ENCODE results near the gene FGF1. TPM values are rescaled to one million over a fixed set of nuclear protein-coding genes. Genes with fewer than 3 reads are reported as not detected.

The FGF1 gene
- total and polyA plus RNA-seq, 2 of the 4 experiments (the other 2 are of a cell fraction): 7.6 to 7.7 TPM

GRCh38 chr5:142592365-142592764, 93.5 kb downstream of the FGF1 start:
- Histone ChIP-seq H3K79me1 (ENCODE audit: low read depth in 1 of 2, low read length in 2 of 2) (no peaks in the 10 kb centered on the region), H4K5ac (ENCODE audit: low read depth, low read length) (no peak overlapping the region), H3K4me2 (ENCODE audit: low read depth, low read length) (no peak overlapping the region), H3K14ac (replicated peaks; ENCODE audit: low read depth, low read length) (no peak overlapping the region), H2BK15ac (ENCODE audit: low read depth, low read length) (no peak overlapping the region), H4K20me1 (ENCODE audit: insufficient read depth, low read length) (no peaks in the 10 kb centered on the region), H3K23ac (ENCODE audit: low read depth, low read length) (no peak overlapping the region), H3K27me3 (ENCODE audit: control insufficient read depth, insufficient read depth, low read length) (no peaks in the 10 kb centered on the region), H3K4ac (ENCODE audit: low read depth, low read length) (no peak overlapping the region), H4K8ac (ENCODE audit: low read depth in 2 of 2, low read length in 2 of 2) (no peak overlapping the region), H3K18ac (ENCODE audit: low read depth, low read length) (no peak overlapping the region), H3K9me1 (ENCODE audit: insufficient read depth, low read length) (no peaks in the 10 kb centered on the region), H2BK20ac (ENCODE audit: low read depth, low read length) (no peak overlapping the region), H3K4me3 (ENCODE audit: insufficient read depth, low read depth, low read length) (no peak overlapping the region), H2BK5ac (ENCODE audit: low read depth, low read length, poor library complexity, severe bottlenecking) (no peak overlapping the region), H3K36me3 (ENCODE audit: control insufficient read depth, insufficient read depth, low read length) (no peaks in the 10 kb centered on the region), H3K9ac (ENCODE audit: low read depth, low read length) (no peak overlapping the region), H4K91ac (ENCODE audit: insufficient read depth, low read depth, low read length) (no peak overlapping the region), H3K27ac (ENCODE audit: insufficient read depth, low read length) (no peak overlapping the region), H3K9me3 (ENCODE audit: control insufficient read depth, insufficient read depth, low read length) (no peaks in the 10 kb centered on the region), H2AFZ (replicated peaks; ENCODE audit: low read length, poor library complexity) (no peak overlapping the region), H3K4me1 (ENCODE audit: control insufficient read depth, insufficient read depth, low read length) (no peaks in the 10 kb centered on the region), H2AK5ac (ENCODE audit: low read depth, low read length) (no peak overlapping the region), H2BK120ac (ENCODE audit: low read depth, low read length) (no peak overlapping the region), H2AK9ac (replicated peaks; ENCODE audit: low read depth, low read length, poor library complexity) (no peak overlapping the region), H3K56ac (ENCODE audit: extremely low read depth, insufficient read depth, low read length) (no peak overlapping the region)
- ChIA-PET CTCF (no interaction called here), POLR2A (ENCODE audit: unreplicated experiment) (no interaction called here)
- intact Hi-C loops (cut with micrococcal nuclease): no loop called here
- BruUV-seq (replicated peaks): no TSS peak
- ATAC-seq (ENCODE audit: low read depth) (no peak), DNase-seq (no peak)
- in situ Hi-C loops (cut with MboI; ENCODE audit: low sequenced_read_pairs): no loop called here
- no CpG with 5 or more reads among the region's 4 CpGs for WGBS, 2 experiments (ENCODE audit: extremely low coverage in 2 of 2, insufficient read length in 1 of 2)
- TF ChIP-seq RFX5 (IDR thresholded peaks at IDR 0.05; ENCODE audit: low read depth, low read length) (no peak), POLR2A (IDR thresholded peaks at IDR 0.05; ENCODE audit: low read depth, low read length) (no peak)
- dilution Hi-C loops (cut with HindIII; ENCODE audit: low sequenced_read_pairs, unreplicated experiment): no loop called here
